Vagina (tissue), 2 donors: ENCODE data around the gene CARD11.

Experiments
- POLR2AphosphoS5 ChIP-seq, 2 donors: sonication (generic); formaldehyde crosslinking; IDR thresholded peaks; one replicate each; pipeline ENCODE4 v1.9.0; 2017; ENCODE audit warnings: antibody characterized with exemption in 2 of 2, mild to moderate bottlenecking in 2 of 2, low read depth in 1 of 2; ENCODE audit not compliant: insufficient read depth in 1 of 2
- TF ChIP-seq, protein P1 (sequence below), 3 experiments: fragments of 450-650 bp in 2 of 3; fragments of 200-600 bp in 1 of 3; sonication (generic) in 1 of 3; IDR thresholded peaks; one replicate each; pipeline ENCODE4 v1.5.1; 2017 to 2019; ENCODE audit warnings: antibody characterized with exemption in 3 of 3, mild to moderate bottlenecking in 2 of 3, moderate library complexity in 2 of 3

DNA sequence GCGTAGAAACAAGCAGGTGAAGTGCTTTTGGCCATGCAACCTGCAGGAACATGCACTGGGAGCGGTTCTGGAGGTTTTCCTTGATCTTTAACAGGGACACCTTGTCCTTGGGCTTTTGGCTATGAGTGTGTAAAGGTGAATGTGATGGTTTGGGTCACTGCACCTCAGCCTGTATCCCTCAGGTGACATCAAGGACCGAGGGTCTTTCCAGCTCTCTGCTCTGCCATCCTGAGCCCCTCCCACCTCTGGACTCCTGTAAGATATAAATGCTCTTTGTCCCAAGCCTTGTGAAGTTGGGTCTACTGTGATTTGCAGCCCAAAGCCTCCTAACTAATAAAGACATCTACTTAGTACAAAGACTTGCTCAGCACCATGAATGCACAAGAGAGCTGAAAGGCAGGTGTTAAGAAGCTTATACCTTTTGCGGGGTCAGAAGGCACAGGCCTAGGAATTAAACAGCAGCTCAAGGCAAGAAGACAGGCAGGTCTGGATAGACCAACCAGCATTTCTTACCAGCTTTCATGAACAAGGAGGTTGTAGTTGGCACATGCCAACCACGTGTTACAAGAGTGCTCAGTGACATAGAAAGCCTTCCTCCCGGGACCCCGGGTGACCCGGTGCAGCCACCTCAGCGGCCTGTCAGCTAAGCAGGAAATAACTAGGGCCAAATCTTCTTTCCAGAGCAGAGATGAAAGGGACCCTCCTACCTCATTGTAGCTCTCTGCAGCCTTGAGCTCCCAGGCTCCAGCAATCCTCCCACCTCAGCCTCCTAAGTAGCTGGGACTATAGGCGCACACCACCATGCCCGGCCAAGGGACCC lies 89.9 kb downstream of the CARD11 start:
- no peak for TF ChIP-seq POLR2AphosphoS5 (IDR thresholded peaks at IDR 0.05; ENCODE audit: insufficient read depth in 1 of 2, low read depth in 1 of 2)
- TF ChIP-seq, protein P1, sequence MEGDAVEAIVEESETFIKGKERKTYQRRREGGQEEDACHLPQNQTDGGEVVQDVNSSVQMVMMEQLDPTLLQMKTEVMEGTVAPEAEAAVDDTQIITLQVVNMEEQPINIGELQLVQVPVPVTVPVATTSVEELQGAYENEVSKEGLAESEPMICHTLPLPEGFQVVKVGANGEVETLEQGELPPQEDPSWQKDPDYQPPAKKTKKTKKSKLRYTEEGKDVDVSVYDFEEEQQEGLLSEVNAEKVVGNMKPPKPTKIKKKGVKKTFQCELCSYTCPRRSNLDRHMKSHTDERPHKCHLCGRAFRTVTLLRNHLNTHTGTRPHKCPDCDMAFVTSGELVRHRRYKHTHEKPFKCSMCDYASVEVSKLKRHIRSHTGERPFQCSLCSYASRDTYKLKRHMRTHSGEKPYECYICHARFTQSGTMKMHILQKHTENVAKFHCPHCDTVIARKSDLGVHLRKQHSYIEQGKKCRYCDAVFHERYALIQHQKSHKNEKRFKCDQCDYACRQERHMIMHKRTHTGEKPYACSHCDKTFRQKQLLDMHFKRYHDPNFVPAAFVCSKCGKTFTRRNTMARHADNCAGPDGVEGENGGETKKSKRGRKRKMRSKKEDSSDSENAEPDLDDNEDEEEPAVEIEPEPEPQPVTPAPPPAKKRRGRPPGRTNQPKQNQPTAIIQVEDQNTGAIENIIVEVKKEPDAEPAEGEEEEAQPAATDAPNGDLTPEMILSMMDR (IDR thresholded peaks at IDR 0.05) = no peak
